Renal cortex interstitium (tissue), 15 donors: Measurements from ENCODE around the gene ZNF256. TPM values are rescaled to one million over a fixed set of nuclear protein-coding genes. Genes with fewer than 3 reads are reported as not detected.

Experiments used
- DNase-seq, 11 donors: peaks; one replicate each; pipeline ENCODE4 v3.0.0-alpha.2; 2013; ENCODE audit warnings: low read depth in 9 of 11, low spot score in 4 of 11; ENCODE audit errors: extremely low read depth in 1 of 11
- long read RNA-seq, 16 experiments: transcript quantifications; one replicate each; lab custom pipeline, GENCODE V29; 2026
- polyA plus RNA-seq, 3 donors: library from polyadenylated mRNA; unstranded; fragments of 120-200 nt; gene quantifications; one replicate each; pipeline ENCODE4 v1.2.1, GENCODE V29; 2013; ENCODE audit not compliant: insufficient read length in 3 of 3

ZNF256 gene
- polyA plus RNA-seq, result 1 to 10 TPM; 8.9 to 10.0 (median 9.6) TPM
- long read RNA-seq, donor 1, partial matches to known transcripts, result 0 of 2 reads
- long read RNA-seq, donor 1, other reads (novel, unspliced or antisense), result 0 of 2 reads
- long read RNA-seq, donor 2, partial matches to known transcripts, result 0 of 4 reads
- long read RNA-seq, donor 2, other reads (novel, unspliced or antisense), result 0 of 4 reads
- long read RNA-seq, donor 3, partial matches to known transcripts, result 0 of 4 reads
- long read RNA-seq, donor 3, other reads (novel, unspliced or antisense), result 0 of 4 reads
- long read RNA-seq, donor 4, partial matches to known transcripts, result 0 of 3 reads
- long read RNA-seq, donor 4, other reads (novel, unspliced or antisense), result 0 of 3 reads
- long read RNA-seq, donor 5, transcript ZNF256-201 (3 exons, 2,172 nt), result major isoform, 5 of 8 reads
- long read RNA-seq, donor 5, partial matches to known transcripts, result 0 of 8 reads
- long read RNA-seq, donor 5, other reads (novel, unspliced or antisense), result 0 of 8 reads
- long read RNA-seq, donor 6, partial matches to known transcripts, result 0 of 3 reads
- long read RNA-seq, donor 6, other reads (novel, unspliced or antisense), result 0 of 3 reads
- long read RNA-seq, donor 7, partial matches to known transcripts, result 0 of 4 reads
- long read RNA-seq, donor 7, other reads (novel, unspliced or antisense), result 0 of 4 reads
- long read RNA-seq, donor 8, partial matches to known transcripts, result 0 of 2 reads
- long read RNA-seq, donor 8, other reads (novel, unspliced or antisense), result 0 of 2 reads
- long read RNA-seq, donor 9, result 0 reads
- long read RNA-seq, donor 10, transcript ZNF256-201 (3 exons, 2,172 nt), result major isoform, 6 of 7 reads
- long read RNA-seq, donor 10, partial matches to known transcripts, result 0 of 7 reads
- long read RNA-seq, donor 10, other reads (novel, unspliced or antisense), result 0 of 7 reads
- long read RNA-seq, donor 11, partial matches to known transcripts, result 0 of 2 reads
- long read RNA-seq, donor 11, other reads (novel, unspliced or antisense), result 0 of 2 reads
- long read RNA-seq, donor 12, result 0 reads
- long read RNA-seq, donor 13, partial matches to known transcripts, result 0 of 4 reads
- long read RNA-seq, donor 13, other reads (novel, unspliced or antisense), result 0 of 4 reads
- long read RNA-seq, donor 14, partial matches to known transcripts, result 0 of 2 reads
- long read RNA-seq, donor 14, other reads (novel, unspliced or antisense), result 0 of 2 reads
- long read RNA-seq, donor 15, partial matches to known transcripts, result 0 of 1 reads
- long read RNA-seq, donor 15, other reads (novel, unspliced or antisense), result 0 of 1 reads
- long read RNA-seq, donor 16, transcript ZNF256-201 (3 exons, 2,172 nt), result major isoform, 6 of 6 reads
- long read RNA-seq, donor 16, partial matches to known transcripts, result 0 of 6 reads
- long read RNA-seq, donor 16, other reads (novel, unspliced or antisense), result 0 of 6 reads

DNA sequence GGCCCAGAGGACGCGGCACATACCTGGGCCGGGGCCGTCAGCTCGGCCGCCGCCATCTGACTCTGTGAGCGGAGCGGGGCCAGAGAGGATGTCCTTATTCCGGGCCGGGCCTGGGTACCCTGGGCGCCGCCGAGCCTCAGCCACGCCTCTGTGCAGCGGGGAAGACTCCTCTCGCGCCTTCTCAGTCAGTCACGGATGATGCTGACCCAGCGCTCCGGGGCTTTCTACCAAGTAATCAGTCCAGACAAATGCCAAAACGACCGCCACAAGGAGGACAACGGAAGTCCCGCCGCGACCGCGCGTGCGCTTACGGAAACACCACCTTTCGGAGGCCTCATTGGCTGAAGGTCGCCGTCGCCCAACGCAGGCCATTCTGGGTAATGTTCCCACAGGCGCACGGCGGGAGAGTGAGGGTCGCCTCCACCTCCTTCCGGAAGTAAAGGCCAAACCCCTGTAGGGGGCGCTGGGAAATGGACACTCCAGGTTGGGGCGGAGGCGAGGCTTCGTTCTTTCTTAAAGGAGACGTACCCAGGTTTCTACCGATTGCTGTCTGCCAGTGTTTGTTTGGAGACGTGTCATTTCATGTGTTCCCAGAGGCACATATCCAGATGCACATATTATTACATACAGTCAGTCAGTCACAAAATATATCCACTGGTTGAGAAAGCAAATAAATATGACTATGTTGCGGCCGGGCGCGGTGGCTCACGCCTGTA, at the start of gene ZNF256:
ZNF256 (minus strand) TSS at position 288 of the 716 bp plus-strand sequence; CDS start at position 56, 232 bp downstream.
- peak; percentile 89 to 97 (median 93) for DNase-seq

DNA sequence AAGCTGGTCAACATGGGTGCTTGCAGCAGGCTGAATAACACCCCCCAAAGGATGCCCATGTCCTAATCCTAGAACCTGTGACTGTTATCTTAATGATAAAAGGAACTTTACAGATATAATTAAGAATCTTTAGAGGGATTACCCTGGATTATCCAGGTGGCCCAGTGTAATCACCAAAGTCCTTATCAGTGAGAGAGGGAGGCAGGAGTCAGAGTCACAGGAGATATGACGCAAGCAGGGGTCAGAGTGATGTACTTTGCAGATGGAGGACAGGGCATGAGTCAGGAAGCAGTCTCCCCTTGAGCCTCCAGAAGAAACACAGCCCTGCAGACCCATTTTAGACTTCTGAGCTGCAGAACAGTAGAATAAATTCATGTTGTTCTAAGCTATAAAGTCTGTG, 45.3 kb upstream of the ZNF256 start:
- no peak for DNase-seq

DNA sequence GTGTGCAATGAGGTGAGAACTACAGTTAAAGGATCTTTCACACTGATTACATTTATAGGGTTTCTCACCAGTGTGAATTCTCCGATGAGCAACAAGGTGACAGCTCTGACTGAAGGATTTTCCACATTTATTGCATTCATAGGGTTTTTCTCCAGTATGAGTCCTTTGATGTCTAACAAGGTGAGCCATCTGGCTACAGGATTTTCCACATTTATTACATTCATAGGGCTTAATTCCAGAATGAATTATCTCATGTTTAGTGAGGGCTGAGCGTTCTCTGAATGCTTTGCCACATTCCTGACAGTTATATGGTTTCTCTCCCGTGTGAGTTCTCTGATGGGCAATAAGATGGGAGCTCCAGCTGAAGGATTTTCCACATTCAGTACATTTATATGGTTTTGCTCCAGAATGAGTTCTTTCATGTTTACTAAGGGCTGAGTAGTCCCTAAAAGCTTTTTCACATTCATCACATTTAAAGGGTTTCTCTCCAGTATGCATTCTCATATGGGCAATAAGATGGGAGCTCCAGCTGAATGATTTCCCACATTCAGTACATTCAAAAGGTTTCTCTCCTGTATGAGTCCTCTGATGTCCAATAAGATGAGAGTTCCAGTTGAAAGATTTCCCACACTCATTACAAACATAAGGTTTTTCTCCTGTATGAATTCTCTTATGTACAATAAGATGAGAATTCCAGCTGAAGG, 31.2 kb upstream of the ZNF256 start:
- DNase-seq, result no peak

- DNase-seq, result no peak
Measured at GRCh38 chr19:57974434-57974833, 26.9 kb upstream of the ZNF256 start, which contains the start of gene C19orf18. Gene C19orf18 (minus strand): TSS chr19:57974534. CDS start chr19:57974432, 102 bp downstream.

- DNase-seq, result no peak
Measured at GRCh38 chr19:57964761-57965160, 17.3 kb upstream of the ZNF256 start.

DNA sequence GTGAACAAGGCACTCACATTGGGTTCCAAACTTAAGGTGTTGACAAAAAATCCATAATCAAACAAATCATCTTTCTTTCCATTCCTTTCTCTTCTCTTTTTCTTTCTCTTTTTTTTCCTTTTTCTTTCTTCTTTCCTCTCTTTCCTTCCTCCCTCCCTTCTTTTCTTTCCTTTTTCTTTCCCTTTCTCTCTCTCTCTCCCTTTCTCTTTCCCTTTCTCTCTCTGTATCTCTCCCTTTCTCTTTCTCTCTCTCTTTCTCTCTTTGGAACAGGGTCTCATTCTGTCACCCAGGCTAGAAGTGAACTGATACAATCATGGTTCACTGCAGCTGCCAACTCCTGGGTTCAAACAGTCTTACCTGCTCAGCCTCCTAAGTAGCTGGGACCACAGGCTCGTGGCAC, 14.3 kb upstream of the ZNF256 start:
- DNase-seq, result no peak

DNA sequence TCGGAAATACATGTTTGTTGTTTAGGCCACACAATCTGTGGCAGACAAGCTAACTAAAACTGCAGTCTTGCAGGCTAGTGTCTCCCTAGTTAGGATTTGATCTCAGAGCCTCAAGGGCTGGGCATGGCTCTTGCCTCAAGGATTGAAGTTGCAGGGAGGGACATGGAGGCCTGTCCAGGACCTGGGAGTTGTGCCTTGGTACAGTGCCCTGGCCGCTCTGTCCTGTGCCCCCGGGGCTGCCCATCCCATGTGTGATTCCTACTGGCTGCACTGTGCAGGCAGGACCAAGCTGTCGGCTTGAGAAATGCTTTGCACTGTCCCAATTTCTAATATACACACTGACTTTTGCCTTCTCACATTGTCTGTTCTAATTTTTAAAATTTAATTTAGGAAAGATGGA, 7.5 kb upstream of the ZNF256 start:
- no peak for DNase-seq

DNA sequence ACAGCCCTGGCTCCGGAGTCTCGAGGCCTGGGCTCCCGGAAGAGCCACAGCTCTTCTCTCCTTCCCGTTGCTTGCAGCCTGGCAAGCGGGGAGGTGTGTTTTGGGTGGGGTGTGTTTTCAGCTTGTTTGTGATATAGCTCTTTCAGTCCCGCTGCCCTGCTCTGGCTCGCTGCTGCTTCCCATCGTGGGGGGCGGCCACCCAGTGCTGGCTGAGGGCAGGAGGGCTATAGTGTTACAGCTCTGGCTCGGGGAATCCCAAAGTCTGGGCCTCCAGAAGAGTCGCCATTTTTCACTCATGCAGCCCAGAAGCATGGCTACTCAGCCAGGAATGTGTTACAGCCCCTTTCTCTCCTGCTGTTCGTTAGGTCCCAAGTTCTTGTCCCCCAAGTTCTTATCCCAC, 2.2 kb upstream of the ZNF256 start:
- no peak for DNase-seq

DNA sequence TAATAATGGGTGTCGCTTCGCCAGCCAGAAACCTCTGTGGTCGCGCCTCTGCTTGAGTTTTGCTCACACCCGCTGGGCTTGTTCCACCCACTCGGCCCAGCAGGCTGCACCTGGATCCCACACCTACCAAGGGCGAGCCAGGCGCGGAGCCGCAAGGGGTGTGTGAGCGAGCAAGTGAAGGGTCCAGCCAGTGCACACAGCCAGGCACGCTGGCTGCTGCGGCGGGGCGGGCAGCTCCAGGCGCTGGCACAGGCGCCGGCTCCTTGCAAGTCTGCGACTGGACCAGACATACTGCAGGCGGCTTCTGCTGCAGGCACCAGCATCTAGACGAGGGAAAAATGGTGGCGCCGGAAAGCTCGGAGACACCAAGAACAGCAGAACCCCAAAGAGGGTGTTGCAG, 1.8 kb upstream of the ZNF256 start:
- DNase-seq, result no peak

DNA sequence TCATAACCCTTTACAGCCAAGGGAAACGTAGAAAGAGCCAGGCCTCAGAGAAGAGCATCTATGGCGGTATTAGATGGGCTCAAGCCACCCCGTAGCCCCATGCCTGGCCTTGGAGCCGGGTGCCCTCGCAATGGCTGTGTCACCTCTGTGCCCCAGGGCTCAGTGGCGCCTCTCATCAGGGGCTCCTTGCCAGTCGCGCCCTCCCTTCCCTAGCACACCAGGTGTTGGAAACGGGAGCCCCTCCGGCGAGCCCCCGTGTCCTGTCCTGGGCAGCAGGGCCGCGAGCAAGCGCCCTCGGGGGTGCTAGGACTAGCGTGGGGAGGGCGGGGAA, 453 bp downstream of the ZNF256 start:
- no peak for DNase-seq

DNA sequence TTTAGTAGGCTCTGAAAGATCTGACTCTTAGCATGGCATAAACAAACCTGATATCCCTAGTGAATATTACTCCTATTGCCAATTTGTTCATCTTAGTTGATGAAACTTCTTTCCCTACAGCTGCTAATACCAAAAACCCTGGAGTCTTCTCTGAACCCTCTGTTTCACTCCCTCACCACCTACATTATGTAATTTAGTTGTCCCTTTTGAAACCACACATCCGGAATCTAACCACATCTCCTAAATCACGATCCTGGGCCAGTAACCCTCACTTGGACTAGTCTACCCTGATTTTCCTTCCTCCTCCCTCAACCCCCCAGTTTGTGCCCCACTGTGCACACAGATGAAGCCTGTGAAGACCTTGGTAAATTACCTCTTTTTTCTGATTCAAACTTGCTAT, 1.2 kb downstream of the ZNF256 start:
- DNase-seq, result no peak

- no peak for DNase-seq
Measured at GRCh38 chr19:57941593-57941992, 5.9 kb downstream of the ZNF256 start.

GRCh38 chr19:57935731-57936130, 11.8 kb downstream of the ZNF256 start:
- DNase-seq, result no peak

DNA sequence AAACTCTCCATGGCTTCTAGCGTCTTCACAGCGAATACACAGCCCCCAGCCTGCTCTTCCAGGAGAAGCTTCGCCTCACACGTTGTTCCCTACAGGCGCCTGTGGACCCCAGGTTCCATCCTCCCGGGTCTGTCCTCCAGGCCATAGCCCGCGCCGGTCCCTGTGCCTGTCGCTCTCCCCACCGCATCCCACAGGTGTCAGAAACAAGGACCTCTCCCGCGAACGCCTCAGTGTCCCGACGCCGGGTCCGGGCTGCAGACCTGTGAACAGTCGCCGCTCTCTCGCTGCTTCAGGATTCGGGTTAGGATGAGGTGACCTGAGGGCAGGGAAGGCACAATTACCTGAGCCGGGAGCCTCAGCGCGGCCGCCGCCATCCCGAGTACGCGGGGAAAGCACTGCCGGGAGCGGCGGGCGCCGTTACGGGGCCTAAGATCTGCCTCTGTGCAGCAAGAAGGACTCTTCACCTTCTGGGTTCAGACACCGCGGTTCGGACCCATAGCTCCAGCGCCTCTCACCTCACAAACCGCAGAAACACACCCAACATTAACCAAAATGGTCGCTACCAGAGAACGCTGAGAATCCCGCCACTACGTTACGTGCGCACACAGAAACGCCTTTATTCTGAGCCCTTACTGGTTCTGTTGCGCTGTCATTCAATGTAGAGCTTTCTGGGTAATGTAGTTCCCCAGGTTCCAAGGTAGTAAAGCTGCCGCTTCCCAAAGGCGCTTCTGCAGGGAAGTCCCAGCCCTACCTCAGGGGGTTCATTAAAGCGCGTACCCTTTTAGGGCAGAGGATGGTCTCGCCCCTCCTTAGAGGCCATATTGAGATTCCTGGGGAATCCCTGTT, 12.5 kb downstream of the ZNF256 start, which contains the start of gene ZNF418:
ZNF418 (minus strand) TSS at position 583 of the 846 bp plus-strand sequence. CDS start 1,580 bp downstream, outside the sequence.
- DNase-seq, result peak; percentile 62 to 90 (median 77)

GRCh38 chr19:57927587-57927986, 19.9 kb downstream of the ZNF256 start:
- DNase-seq, result no peak

DNA sequence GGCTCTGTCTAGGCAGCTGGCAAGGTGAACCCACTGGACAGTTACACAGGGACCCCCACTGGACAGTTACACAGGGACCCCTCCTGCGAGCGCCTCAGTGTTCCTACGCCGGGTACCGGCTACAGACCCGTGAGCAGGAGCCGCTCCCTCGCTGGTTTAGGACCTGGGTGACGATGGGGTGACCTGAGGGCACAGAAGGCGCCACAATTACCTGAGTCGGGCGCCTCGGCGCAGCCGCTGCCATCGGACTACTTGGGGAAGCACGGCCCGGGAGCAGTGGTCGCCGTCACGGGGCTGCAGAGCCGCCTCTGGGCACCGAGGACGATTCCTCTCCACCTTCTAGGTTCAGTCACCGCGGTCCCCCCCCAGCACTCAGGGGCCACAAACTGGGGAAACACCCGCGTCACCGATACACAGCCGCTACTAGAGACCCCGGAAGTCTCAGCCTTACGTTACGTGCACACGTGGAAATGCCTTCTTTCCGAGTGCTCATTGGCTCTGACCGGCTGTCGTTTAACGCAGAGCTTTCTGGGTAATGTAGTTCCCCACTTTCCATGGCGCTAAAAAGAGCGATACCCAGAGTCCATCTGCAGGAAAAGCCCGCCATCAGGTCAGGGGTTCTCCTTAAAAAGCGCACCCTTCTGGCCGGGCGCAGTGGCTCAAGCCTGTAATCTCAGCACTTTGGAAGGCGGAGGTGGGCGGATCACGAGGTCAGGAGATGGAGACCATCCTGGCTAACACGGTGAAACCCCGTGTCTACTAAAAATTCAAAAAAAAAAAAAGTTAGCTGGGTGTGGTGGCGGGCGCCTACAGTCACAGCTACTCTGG, 31.1 kb downstream of the ZNF256 start, which contains the start of gene ZNF417:
ZNF417 (minus strand) TSS at position 425 of the 828 bp plus-strand sequence; CDS start at position 244, 181 bp downstream.
- peak; percentile 85 to 95 (median 91) for DNase-seq
